WTC11 (cell line): Measurements from ENCODE around the gene TMEM217. TPM values are rescaled to one million over a fixed set of nuclear protein-coding genes. Genes with fewer than 3 reads are reported as not detected.

ENCODE experiments used
- ATAC-seq: fragments of 200-7000 bp; cut with Tn5 transposase; 2 replicates; pipeline ENCODE4 v1.10.0; 2021; ENCODE audit warnings: mild to moderate bottlenecking, moderate library complexity
- CTCF ChIA-PET: fragments of 300-600 bp; sonication (Branson Sonifier 250); formaldehyde crosslinking; loops from one replicate; lab custom pipeline; 2021; ENCODE audit warnings: antibody characterized with exemption; lab: Charles Lee
- POLR2A ChIA-PET: fragments of 350-600 bp; sonication (Branson Sonifier 250); formaldehyde crosslinking; loops from one replicate; lab custom pipeline; 2021; ENCODE audit warnings: antibody characterized with exemption; lab: Charles Lee
- DNase-seq: peaks from one replicate; pipeline ENCODE4 v3.0.0; 2021; ENCODE audit warnings: low spot score
- H3K27ac Mint-ChIP-seq: 2 replicates; pipeline ENCODE4 v1.8.0; 2021; ENCODE audit warnings: mixed read lengths
- H3K27me3 Mint-ChIP-seq: 2 replicates; pipeline ENCODE4 v1.8.0; 2021; ENCODE audit warnings: low read depth, mild to moderate bottlenecking, moderate library complexity, mixed read lengths
- H3K36me3 Mint-ChIP-seq: 2 replicates; pipeline ENCODE4 v1.8.0; 2021; ENCODE audit warnings: mixed read lengths
- H3K4me1 Mint-ChIP-seq: 2 replicates; pipeline ENCODE4 v1.8.0; 2022; ENCODE audit warnings: mixed read lengths
- H3K4me3 Mint-ChIP-seq: 2 replicates; pipeline ENCODE4 v1.8.0; 2021; ENCODE audit warnings: mild to moderate bottlenecking, moderate library complexity, mixed read lengths
- H3K9me3 Mint-ChIP-seq: 2 replicates; pipeline ENCODE4 v1.8.0; 2021; ENCODE audit warnings: mixed read lengths
- GABPB1 ChIP-seq: sonication (generic); formaldehyde crosslinking; IDR thresholded peaks from 2 replicates; pipeline ENCODE4 v1.8.1; 2023; ENCODE audit warnings: mild to moderate bottlenecking, missing genetic modification reagents
- GRHL2 ChIP-seq: fragments of 250-450 bp; sonication (Bioruptor Pico); IDR thresholded peaks from 2 replicates; pipeline ENCODE4 v1.8.0; 2022; ENCODE audit warnings: mild to moderate bottlenecking, moderate library complexity; ENCODE audit not compliant: insufficient replicate concordance, severe bottlenecking
- PRRX2 ChIP-seq: fragments of 250-450 bp; sonication (Bioruptor Pico); IDR thresholded peaks from 2 replicates; pipeline ENCODE4 v1.8.0; 2021; ENCODE audit warnings: mild to moderate bottlenecking
- SOX15 ChIP-seq: fragments of 250-450 bp; sonication (Bioruptor Pico); IDR thresholded peaks from 2 replicates; pipeline ENCODE4 v1.9.0; 2021; ENCODE audit warnings: mild to moderate bottlenecking
- SP1 ChIP-seq: sonication (generic); formaldehyde crosslinking; conservative IDR thresholded peaks from 2 replicates; pipeline ENCODE4 v1.8.1; 2022; ENCODE audit warnings: missing genetic modification reagents
- ZNF263 ChIP-seq: sonication (generic); formaldehyde crosslinking; IDR thresholded peaks from 2 replicates; pipeline ENCODE4 v1.8.1; 2022; ENCODE audit warnings: low read depth, mild to moderate bottlenecking, moderate library complexity, missing genetic modification reagents
- ZNF416 ChIP-seq: fragments of 250-450 bp; sonication (Bioruptor Pico); IDR thresholded peaks from 2 replicates; pipeline ENCODE4 v1.9.0; 2021; ENCODE audit warnings: mild to moderate bottlenecking, inconsistent platforms
- ZNF671 ChIP-seq: fragments of 250-450 bp; sonication (Bioruptor Pico); IDR thresholded peaks from 2 replicates; pipeline ENCODE4 v1.8.0; 2021; ENCODE audit warnings: mild to moderate bottlenecking
- total RNA-seq: library from RNA; stranded (reverse); gene quantifications from 3 replicates; pipeline ENCODE4 v1.2.3, GENCODE V29; 2021
- TF ChIP-seq, protein P1 (sequence below): sonication (generic); formaldehyde crosslinking; IDR thresholded peaks from 2 replicates; pipeline ENCODE4 v1.8.1; 2022; ENCODE audit warnings: mild to moderate bottlenecking, missing genetic modification reagents, moderate library complexity, borderline replicate concordance
- TF ChIP-seq, protein P2 (sequence below): sonication (generic); formaldehyde crosslinking; IDR thresholded peaks from 2 replicates; pipeline ENCODE4 v1.8.0; 2022; ENCODE audit warnings: mild to moderate bottlenecking, missing genetic modification reagents
- TF ChIP-seq, protein P3 (sequence below): sonication (generic); formaldehyde crosslinking; IDR thresholded peaks from 2 replicates; pipeline ENCODE4 v1.8.0; 2022; ENCODE audit warnings: mild to moderate bottlenecking, missing genetic modification reagents
- TF ChIP-seq, protein P4 (sequence below): sonication (generic); formaldehyde crosslinking; IDR thresholded peaks from 2 replicates; pipeline ENCODE4 v1.8.0; 2022; ENCODE audit warnings: mild to moderate bottlenecking, missing genetic modification reagents
- TF ChIP-seq, protein P5 (sequence below): sonication (generic); formaldehyde crosslinking; IDR thresholded peaks from 2 replicates; pipeline ENCODE4 v1.8.1; 2022; ENCODE audit warnings: mild to moderate bottlenecking, moderate library complexity, missing genetic modification reagents
- TF ChIP-seq, protein P6 (sequence below): sonication (generic); formaldehyde crosslinking; IDR thresholded peaks from 2 replicates; pipeline ENCODE4 v1.8.1; 2023; ENCODE audit warnings: mild to moderate bottlenecking, missing genetic modification reagents
- TF ChIP-seq, protein P7 (sequence below): sonication (generic); formaldehyde crosslinking; IDR thresholded peaks from 2 replicates; pipeline ENCODE4 v1.8.1; 2022; ENCODE audit warnings: missing genetic modification reagents, borderline replicate concordance

The TMEM217 gene
- total RNA-seq, 1 experiment from 2014 or later, result 0.61 TPM

DNA sequence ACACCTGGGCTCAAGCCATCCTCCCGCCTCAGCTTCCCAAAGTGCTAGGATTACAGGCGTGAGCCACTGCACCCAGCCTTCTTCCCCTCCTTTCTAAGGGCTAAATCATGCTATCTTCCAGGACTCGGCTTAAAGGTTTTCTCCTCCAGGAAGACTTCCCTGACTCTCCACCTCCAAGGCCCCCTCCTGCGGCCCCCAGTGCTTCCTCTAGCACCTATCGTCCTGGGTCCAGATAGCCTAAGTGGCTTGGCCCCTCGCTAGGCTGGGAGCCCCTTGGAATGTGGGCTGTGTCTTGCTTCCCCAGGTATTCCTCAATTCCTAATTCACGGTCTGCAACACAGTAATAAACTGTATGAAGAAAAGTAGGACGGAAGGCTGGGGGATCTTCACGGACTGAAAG lies 51.3 kb downstream of the TMEM217 start:
- CTCF ChIA-PET, result interaction anchor here (1.7 to 20.2 kb wide), 3 partner anchors 10 to 183 kb away, joined by 4 to 537 read pairs (median 30); no protein-coding TSS in a partner anchor
- Mint-ChIP-seq H3K4me1 (peaks cover 5% of the 10 kb centered on the region; the same call in 1 of the 2 replicates), H3K36me3 (no peaks in the 10 kb centered on the region), H3K4me3 (no peak overlapping the region)
- TF ChIP-seq SP1 (no peak), ZNF416 (no peak), SOX15 (no peak), PRRX2 (CRISPR knock-in tag) (no peak)
- TF ChIP-seq, protein P1, sequence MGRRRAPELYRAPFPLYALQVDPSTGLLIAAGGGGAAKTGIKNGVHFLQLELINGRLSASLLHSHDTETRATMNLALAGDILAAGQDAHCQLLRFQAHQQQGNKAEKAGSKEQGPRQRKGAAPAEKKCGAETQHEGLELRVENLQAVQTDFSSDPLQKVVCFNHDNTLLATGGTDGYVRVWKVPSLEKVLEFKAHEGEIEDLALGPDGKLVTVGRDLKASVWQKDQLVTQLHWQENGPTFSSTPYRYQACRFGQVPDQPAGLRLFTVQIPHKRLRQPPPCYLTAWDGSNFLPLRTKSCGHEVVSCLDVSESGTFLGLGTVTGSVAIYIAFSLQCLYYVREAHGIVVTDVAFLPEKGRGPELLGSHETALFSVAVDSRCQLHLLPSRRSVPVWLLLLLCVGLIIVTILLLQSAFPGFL (CRISPR knock-in tag), result no peak
- TF ChIP-seq, protein P2, sequence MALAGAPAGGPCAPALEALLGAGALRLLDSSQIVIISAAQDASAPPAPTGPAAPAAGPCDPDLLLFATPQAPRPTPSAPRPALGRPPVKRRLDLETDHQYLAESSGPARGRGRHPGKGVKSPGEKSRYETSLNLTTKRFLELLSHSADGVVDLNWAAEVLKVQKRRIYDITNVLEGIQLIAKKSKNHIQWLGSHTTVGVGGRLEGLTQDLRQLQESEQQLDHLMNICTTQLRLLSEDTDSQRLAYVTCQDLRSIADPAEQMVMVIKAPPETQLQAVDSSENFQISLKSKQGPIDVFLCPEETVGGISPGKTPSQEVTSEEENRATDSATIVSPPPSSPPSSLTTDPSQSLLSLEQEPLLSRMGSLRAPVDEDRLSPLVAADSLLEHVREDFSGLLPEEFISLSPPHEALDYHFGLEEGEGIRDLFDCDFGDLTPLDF (CRISPR knock-in tag), result no peak
- TF ChIP-seq, all 79 proteins: peak for 0
- POLR2A ChIA-PET, result no interaction called here
- peaks cover 3% of the 10 kb centered on the region; the same call in 1 of the 2 replicates for H3K27me3 Mint-ChIP-seq
- DNase-seq (no peak), ATAC-seq (no peak)
- H3K27ac Mint-ChIP-seq, result no peak overlapping the region
- H3K9me3 Mint-ChIP-seq, result no peaks in the 10 kb centered on the region

DNA sequence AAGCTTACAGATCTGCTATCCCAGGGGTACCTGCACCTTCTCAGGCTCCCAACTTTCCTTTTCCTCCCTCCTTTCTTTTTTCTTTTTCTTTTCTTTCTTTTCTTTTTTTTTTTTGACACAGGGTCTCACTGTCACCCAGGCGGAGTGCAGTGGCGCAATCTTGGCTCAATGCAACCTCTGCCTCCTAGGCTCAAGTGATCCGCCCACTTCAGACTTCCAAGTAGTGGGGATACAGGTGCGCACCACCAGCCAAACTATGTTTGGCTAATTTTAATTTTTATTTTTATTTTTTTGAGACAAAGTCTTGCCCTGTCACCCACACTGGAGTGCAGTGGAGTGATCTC lies 52.0 kb downstream of the TMEM217 start:
- ATAC-seq (no peak), DNase-seq (no peak)
- CTCF ChIA-PET, result interaction anchor here (2.9 to 20.2 kb wide), 2 partner anchors 154 to 183 kb away, joined by 30 to 537 read pairs; no protein-coding TSS in a partner anchor
- Mint-ChIP-seq H3K27ac (no peak overlapping the region), H3K27me3 (peaks cover 3% of the 10 kb centered on the region; the same call in 1 of the 2 replicates), H3K4me3 (no peak overlapping the region), H3K4me1 (peaks cover 5% of the 10 kb centered on the region; the same call in 1 of the 2 replicates), H3K9me3 (no peaks in the 10 kb centered on the region), H3K36me3 (no peaks in the 10 kb centered on the region)
- POLR2A ChIA-PET, result interaction anchor here (1.1 kb wide), 1 partner anchor 51 kb away, joined by 3 read pairs; the partner anchor contains the start of gene TBC1D22B
- no peak for TF ChIP-seq ZNF671 (CRISPR knock-in tag)
- no peak for TF ChIP-seq GABPB1
- TF ChIP-seq, protein P3, sequence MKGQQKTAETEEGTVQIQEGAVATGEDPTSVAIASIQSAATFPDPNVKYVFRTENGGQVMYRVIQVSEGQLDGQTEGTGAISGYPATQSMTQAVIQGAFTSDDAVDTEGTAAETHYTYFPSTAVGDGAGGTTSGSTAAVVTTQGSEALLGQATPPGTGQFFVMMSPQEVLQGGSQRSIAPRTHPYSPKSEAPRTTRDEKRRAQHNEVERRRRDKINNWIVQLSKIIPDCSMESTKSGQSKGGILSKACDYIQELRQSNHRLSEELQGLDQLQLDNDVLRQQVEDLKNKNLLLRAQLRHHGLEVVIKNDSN (CRISPR knock-in tag), result no peak
- TF ChIP-seq, protein P4, sequence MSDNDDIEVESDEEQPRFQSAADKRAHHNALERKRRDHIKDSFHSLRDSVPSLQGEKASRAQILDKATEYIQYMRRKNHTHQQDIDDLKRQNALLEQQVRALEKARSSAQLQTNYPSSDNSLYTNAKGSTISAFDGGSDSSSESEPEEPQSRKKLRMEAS, result no peak
- TF ChIP-seq, protein P5, sequence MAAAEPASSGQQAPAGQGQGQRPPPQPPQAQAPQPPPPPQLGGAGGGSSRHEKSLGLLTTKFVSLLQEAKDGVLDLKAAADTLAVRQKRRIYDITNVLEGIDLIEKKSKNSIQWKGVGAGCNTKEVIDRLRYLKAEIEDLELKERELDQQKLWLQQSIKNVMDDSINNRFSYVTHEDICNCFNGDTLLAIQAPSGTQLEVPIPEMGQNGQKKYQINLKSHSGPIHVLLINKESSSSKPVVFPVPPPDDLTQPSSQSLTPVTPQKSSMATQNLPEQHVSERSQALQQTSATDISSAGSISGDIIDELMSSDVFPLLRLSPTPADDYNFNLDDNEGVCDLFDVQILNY (CRISPR knock-in tag), result no peak
- TF ChIP-seq, protein P6, sequence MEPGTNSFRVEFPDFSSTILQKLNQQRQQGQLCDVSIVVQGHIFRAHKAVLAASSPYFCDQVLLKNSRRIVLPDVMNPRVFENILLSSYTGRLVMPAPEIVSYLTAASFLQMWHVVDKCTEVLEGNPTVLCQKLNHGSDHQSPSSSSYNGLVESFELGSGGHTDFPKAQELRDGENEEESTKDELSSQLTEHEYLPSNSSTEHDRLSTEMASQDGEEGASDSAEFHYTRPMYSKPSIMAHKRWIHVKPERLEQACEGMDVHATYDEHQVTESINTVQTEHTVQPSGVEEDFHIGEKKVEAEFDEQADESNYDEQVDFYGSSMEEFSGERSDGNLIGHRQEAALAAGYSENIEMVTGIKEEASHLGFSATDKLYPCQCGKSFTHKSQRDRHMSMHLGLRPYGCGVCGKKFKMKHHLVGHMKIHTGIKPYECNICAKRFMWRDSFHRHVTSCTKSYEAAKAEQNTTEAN, result no peak
- TF ChIP-seq, protein P7, sequence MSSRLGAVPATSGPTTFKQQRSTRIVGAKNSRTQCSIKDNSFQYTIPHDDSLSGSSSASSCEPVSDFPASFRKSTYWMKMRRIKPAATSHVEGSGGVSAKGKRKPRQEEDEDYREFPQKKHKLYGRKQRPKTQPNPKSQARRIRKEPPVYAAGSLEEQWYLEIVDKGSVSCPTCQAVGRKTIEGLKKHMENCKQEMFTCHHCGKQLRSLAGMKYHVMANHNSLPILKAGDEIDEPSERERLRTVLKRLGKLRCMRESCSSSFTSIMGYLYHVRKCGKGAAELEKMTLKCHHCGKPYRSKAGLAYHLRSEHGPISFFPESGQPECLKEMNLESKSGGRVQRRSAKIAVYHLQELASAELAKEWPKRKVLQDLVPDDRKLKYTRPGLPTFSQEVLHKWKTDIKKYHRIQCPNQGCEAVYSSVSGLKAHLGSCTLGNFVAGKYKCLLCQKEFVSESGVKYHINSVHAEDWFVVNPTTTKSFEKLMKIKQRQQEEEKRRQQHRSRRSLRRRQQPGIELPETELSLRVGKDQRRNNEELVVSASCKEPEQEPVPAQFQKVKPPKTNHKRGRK, result no peak
- no peak for TF ChIP-seq GRHL2
- TF ChIP-seq ZNF263 (CRISPR knock-in tag), result no peak
